ENCODE measurements around the gene IGFL4.
A peak's percentile ranks its signal among the peaks of the same experiment; 100 is the strongest.

The IGFL4 gene

DNA sequence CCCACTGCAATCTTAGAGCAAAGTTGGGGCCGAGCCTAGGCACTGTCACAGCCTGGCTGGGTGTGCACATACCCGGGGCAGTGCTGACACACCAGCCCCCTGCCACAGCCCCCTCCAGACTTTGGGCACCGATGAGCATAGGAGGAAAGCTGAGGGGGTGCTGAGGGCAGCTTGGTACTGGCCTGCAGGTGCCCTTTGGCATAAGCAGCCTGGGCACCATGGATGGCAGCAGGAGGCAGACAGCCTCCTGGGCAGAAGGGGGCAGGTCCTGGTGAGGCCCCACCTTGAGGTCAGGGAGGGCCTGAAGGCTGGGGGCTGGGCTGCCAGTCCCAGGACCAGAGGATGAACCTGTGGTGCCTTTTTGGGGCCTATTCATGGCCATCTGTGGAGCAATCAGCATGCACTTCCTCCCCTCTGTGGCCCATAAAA is 8.2 kb downstream of the IGFL4 start:
- CTCF ChIA-PET: interaction anchor here (0.8 to 21.8 kb wide), 5 partner anchors 11 to 232 kb away, joined by 3 to 625 read pairs (median 3); no protein-coding TSS in a partner anchor
- POLR2A ChIA-PET: interaction anchor here (1.5 kb wide), 2 partner anchors 8 to 17 kb away, joined by 4 read pairs; partner anchors contain the start of gene IGFL4
- Histone ChIP-seq H3K4me1 (ENCODE audit: control insufficient read depth, insufficient read depth, low read length) (peaks cover 8% of the 10 kb centered on the region; the same call in 1 of the 2 replicates), H3K9me3 (ENCODE audit: control insufficient read depth, insufficient read depth, low read depth, low read length) (no peaks in the 10 kb centered on the region), H3K36me3 (ENCODE audit: control insufficient read depth in 2 of 2, insufficient read depth in 1 of 2, low read length in 2 of 2) (no peaks in the 10 kb centered on the region), H3K27ac (ENCODE audit: extremely low read depth, low read depth, low read length) (no peak overlapping the region), H3K4me3 (ENCODE audit: low read depth, low read length) (no peak overlapping the region)
- no peak for TF ChIP-seq ZNF654 (tag by site-specific recombination; IDR thresholded peaks at IDR 0.05; ENCODE audit: low read depth)
- no peak for TF ChIP-seq KLF16 (tag by site-specific recombination; IDR thresholded peaks at IDR 0.05)

DNA sequence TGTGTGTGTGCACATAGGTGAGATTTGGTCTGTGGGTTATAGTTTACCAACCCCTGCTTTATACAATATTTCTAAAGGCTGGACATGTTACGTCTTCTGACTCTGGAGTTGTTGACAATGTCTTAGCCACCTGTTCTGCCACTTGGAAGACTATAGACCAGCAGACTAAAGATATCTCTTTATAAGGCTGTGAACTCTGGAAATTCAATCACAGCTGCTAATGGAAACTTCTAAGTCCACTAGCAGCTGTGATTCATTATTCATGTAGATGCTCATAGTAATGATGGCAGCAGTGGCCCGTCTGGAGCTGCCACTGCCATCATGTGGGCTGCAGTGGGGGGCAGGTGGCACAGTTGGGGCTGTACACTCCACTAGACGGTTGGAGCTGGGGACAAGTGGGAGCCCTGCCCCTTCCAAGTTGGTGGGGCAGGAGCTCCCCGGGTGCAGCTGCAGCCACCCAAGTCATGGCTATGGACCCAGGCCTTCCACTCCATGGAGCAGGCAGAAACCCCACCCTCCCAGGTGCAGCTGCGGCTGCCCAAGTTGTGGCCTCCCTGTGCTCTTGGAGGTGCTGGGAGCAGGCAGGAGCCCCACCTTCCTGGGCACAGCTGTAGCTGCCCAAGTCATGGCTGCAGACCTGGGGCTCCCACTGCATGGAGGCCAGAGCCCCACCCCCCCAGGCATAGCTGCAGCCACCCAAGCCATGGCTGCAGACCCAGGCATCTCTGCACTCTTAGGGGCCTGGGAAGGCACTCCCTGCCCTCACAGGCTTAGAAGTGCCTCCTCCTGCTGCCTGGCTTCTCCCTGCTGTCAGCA is 8.8 kb downstream of the IGFL4 start:
- Histone ChIP-seq H3K27ac (ENCODE audit: extremely low read depth, low read depth, low read length) (no peak overlapping the region), H3K9me3 (ENCODE audit: control insufficient read depth, insufficient read depth, low read depth, low read length) (no peaks in the 10 kb centered on the region), H3K4me1 (ENCODE audit: control insufficient read depth, insufficient read depth, low read length) (peaks cover 8% of the 10 kb centered on the region; the same call in 1 of the 2 replicates), H3K4me3 (ENCODE audit: low read depth, low read length) (no peak overlapping the region), H3K36me3 (ENCODE audit: control insufficient read depth in 2 of 2, insufficient read depth in 1 of 2, low read length in 2 of 2) (no peaks in the 10 kb centered on the region)
- ChIA-PET CTCF (interaction anchor here (0.6 to 21.8 kb wide), 5 partner anchors 32 to 233 kb away, joined by 3 to 625 read pairs (median 3); no protein-coding TSS in a partner anchor), POLR2A (interaction anchor here (1.5 kb wide), 1 partner anchor 9 kb away, joined by 4 read pairs; the partner anchor contains the start of gene IGFL4)
- TF ChIP-seq, protein P1, sequence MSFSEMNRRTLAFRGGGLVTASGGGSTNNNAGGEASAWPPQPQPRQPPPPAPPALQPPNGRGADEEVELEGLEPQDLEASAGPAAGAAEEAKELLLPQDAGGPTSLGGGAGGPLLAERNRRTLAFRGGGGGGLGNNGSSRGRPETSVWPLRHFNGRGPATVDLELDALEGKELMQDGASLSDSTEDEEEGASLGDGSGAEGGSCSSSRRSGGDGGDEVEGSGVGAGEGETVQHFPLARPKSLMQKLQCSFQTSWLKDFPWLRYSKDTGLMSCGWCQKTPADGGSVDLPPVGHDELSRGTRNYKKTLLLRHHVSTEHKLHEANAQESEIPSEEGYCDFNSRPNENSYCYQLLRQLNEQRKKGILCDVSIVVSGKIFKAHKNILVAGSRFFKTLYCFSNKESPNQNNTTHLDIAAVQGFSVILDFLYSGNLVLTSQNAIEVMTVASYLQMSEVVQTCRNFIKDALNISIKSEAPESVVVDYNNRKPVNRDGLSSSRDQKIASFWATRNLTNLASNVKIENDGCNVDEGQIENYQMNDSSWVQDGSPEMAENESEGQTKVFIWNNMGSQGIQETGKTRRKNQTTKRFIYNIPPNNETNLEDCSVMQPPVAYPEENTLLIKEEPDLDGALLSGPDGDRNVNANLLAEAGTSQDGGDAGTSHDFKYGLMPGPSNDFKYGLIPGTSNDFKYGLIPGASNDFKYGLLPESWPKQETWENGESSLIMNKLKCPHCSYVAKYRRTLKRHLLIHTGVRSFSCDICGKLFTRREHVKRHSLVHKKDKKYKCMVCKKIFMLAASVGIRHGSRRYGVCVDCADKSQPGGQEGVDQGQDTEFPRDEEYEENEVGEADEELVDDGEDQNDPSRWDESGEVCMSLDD (tag by site-specific recombination; IDR thresholded peaks at IDR 0.05): no peak
- TF ChIP-seq SALL2 (tag by site-specific recombination; IDR thresholded peaks at IDR 0.05; ENCODE audit: borderline replicate concordance): no peak
- no peak for TF ChIP-seq ZNF510 (tag by site-specific recombination; IDR thresholded peaks at IDR 0.05; ENCODE audit: insufficient replicate concordance)
- TF ChIP-seq ZNF837 (tag by site-specific recombination; IDR thresholded peaks at IDR 0.05): no peak
- no peak for TF ChIP-seq BCL11A (tag by site-specific recombination; IDR thresholded peaks at IDR 0.05; ENCODE audit: low read depth)
- TF ChIP-seq ZNF514 (tag by site-specific recombination; IDR thresholded peaks at IDR 0.05): no peak

DNA sequence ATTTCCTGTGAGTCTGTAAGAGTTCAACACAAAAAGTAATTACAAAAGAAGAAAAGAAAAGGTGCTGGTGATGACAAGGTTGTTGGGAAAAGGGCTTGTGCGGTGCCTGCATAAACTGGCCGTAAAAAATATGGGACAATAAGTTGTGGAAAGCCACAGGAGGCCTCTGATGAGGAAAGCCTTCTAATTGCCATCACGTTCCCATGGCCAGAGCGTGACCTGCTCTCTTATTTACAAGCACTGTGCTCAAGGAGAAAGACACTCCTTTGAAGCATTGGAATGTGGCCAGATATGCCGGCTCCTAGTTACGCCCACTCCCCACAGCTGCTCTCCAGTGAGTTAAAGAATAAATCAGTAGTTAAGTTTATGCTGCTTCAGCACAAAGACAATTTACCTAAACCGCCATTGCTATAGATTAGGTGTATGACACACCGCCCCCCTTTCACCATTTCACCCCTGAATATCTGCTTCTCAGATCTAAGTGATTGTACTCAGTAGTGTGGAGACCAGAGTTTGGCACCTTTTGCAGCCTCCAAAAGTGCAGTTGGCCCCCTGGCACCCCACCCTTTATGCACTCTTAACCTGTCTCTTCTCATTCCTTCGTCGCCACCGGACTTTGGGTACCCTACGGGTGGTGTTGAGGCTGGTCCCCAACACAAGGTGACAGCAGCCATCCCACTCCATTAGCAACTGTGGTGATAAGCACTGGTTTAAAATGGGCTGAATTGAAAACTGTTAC is 9.8 kb downstream of the IGFL4 start:
- peaks cover 8% of the 10 kb centered on the region; the same call in 1 of the 2 replicates for H3K4me1 ChIP-seq (ENCODE audit: control insufficient read depth, insufficient read depth, low read length)
- no peak overlapping the region for H3K27ac ChIP-seq (ENCODE audit: extremely low read depth, low read depth, low read length)
- ChIA-PET POLR2A (no interaction called here), CTCF (interaction anchor here (0.7 to 21.8 kb wide), 4 partner anchors 33 to 235 kb away, joined by 3 to 625 read pairs (median 38); no protein-coding TSS in a partner anchor)
- H3K4me3 ChIP-seq (ENCODE audit: low read depth, low read length): no peak overlapping the region
- TF ChIP-seq SP7 (tag by site-specific recombination; IDR thresholded peaks at IDR 0.05): peak; percentile 73
- no peak for TF ChIP-seq ZNF350 (tag by site-specific recombination; IDR thresholded peaks at IDR 0.05)
- TF ChIP-seq ZNF132 (tag by site-specific recombination; IDR thresholded peaks at IDR 0.05; ENCODE audit: borderline replicate concordance): no peak
- TF ChIP-seq, protein P2, sequence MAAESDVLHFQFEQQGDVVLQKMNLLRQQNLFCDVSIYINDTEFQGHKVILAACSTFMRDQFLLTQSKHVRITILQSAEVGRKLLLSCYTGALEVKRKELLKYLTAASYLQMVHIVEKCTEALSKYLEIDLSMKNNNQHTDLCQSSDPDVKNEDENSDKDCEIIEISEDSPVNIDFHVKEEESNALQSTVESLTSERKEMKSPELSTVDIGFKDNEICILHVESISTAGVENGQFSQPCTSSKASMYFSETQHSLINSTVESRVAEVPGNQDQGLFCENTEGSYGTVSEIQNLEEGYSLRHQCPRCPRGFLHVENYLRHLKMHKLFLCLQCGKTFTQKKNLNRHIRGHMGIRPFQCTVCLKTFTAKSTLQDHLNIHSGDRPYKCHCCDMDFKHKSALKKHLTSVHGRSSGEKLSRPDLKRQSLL (tag by site-specific recombination; IDR thresholded peaks at IDR 0.05): no peak
- no peaks in the 10 kb centered on the region; the same call in 1 of the 2 replicates for H3K9me3 ChIP-seq (ENCODE audit: control insufficient read depth, insufficient read depth, low read depth, low read length)
- H3K36me3 ChIP-seq (ENCODE audit: control insufficient read depth in 2 of 2, insufficient read depth in 1 of 2, low read length in 2 of 2): peaks cover 0 to 5% of the 10 kb centered on the region in 2 experiments; a peak in 1 of 3 replicates
